Measurements from ENCODE around the gene AGAP1.

DNA sequence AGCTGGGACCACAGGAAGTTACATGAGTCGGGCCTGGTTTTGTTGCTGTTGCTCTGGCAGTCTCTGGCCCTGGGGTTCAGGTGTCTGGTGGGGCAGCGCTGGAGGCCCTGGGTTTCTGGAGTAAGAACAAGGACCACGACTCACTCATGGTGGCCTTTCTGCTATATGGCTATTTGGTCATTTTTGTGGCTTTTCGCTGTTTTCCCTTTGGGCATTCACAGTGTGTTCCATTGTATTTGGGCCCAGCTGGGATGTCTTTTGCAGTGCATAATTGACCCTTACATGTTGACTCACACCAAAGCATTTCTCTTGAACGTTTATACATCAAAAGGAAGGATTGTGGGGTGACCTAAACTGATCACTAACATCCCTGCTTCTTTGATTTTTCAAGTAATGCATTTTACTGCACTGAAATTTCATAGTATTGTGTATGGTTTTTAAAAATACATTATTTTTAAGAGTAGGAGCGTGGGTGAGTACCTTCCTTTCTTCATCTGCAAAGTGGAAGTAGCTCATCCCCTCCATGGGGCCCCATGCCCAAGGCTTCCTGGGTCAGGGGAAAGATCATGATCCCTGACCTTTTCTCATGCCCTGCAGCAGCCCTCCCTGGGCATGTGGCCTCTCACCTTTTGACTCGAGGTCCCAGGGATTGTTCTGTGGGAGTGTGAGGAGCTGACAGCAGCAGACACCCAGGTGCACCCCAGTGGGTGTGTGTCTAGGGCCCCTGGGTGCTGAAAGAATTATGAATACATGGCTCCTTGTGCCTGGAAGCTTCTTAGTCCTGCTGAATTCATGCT is 225.5 kb downstream of the AGAP1 start:
- no peak for TF ChIP-seq EP300 (IDR thresholded peaks at IDR 0.05)
- TF ChIP-seq CTCF (IDR thresholded peaks at IDR 0.05) = no peak
- TF ChIP-seq POLR2A (IDR thresholded peaks at IDR 0.05) = no peak

All from sigmoid colon (tissue), 4 donors.